Sigmoid colon (tissue), 7 donors: Measurements from ENCODE around the gene ACOT12. TPM values are rescaled to one million over a fixed set of nuclear protein-coding genes. Genes with fewer than 3 reads are reported as not detected.

Experiments
- DNase-seq: peaks from one replicate; pipeline ENCODE4 v3.0.0-alpha.2; 2019
- H3K27ac ChIP-seq, 4 donors: fragments of 200-600 bp; sonication (generic); one replicate each; pipeline ENCODE4 v1.5.1; 2016 to 2019; ENCODE audit warnings: mild to moderate bottlenecking in 1 of 4
- H3K27me3 ChIP-seq, 3 donors: fragments of 200-600 bp; sonication (generic); one replicate each; pipeline ENCODE4 v1.5.1; 2019; ENCODE audit warnings: mild to moderate bottlenecking in 1 of 3
- H3K36me3 ChIP-seq, 4 donors: fragments of 200-600 bp; sonication (generic); one replicate each; pipeline ENCODE4 v1.5.1; 2016 to 2019
- H3K4me1 ChIP-seq, 4 donors: fragments of 200-600 bp; sonication (generic); one replicate each; pipeline ENCODE4 v1.5.1; 2017 to 2019
- H3K4me3 ChIP-seq, 4 donors: fragments of 200-600 bp; sonication (generic); one replicate each; pipeline ENCODE4 v1.5.1; 2017 to 2019; ENCODE audit warnings: mild to moderate bottlenecking in 2 of 4, moderate library complexity in 1 of 4
- H3K9me3 ChIP-seq, 4 donors: fragments of 200-600 bp in 3 of 4; sonication (generic) in 3 of 4; one replicate each; pipeline versions ENCODE4 v1.5.1 to v1.6.1; 2013 to 2019
- EP300 ChIP-seq, 4 donors: sonication (generic); formaldehyde crosslinking; IDR thresholded peaks; one replicate each; pipeline ENCODE4 v1.6.1; 2017; ENCODE audit warnings: antibody characterized with exemption in 4 of 4
- POLR2A ChIP-seq, 2 donors: fragments of 450-650 bp; IDR thresholded peaks; one replicate each; pipeline ENCODE4 v1.6.1; 2016; ENCODE audit warnings: antibody characterized with exemption in 2 of 2, mild to moderate bottlenecking in 2 of 2, moderate library complexity in 2 of 2
- POLR2AphosphoS5 ChIP-seq, 4 donors: sonication (generic); formaldehyde crosslinking; IDR thresholded peaks; one replicate each; pipeline ENCODE4 v1.6.1; 2017; ENCODE audit warnings: antibody characterized with exemption in 4 of 4
- WGBS, 2 donors: extraction: QIAGEN DNeasy Blood & Tissue Kit; methylation state at CpG; one replicate each; pipeline ENCODE4 v1.1.7; 2013; 5-methylcytosine and 5-hydroxymethylcytosine counted together
- intact Hi-C: fragments of 100-400 bp; cut with DNase I; formaldehyde crosslinking; loops from one replicate; pipeline ENCODE4 v1.15.1; 2023
- polyA plus RNA-seq, 3 donors: library from polyadenylated mRNA; stranded (reverse); fragments of 200-250 nt; gene quantifications; one replicate each; pipeline ENCODE4 v1.2.3, GENCODE V29; 2013
- total RNA-seq, 4 donors: library from RNA; depleted of rRNA; stranded (reverse); fragments of >200 nt; gene quantifications; one replicate each; pipeline ENCODE4 v1.1.0, GENCODE V29; 2016
- TF ChIP-seq, protein P1 (sequence below), 4 experiments: fragments of 450-650 bp in 3 of 4; fragments of 200-600 bp in 1 of 4; IDR thresholded peaks; one replicate each; pipeline ENCODE4 v1.5.1; 2016 to 2019; ENCODE audit warnings: antibody characterized with exemption in 4 of 4, mild to moderate bottlenecking in 3 of 4, moderate library complexity in 2 of 4
- donor health status: healthy with polysubstance abuse.
- donor health status: Bipolar disorder and iron deficiency.
- donor health status: healthy.

ACOT12 gene
- total RNA-seq (under 1 TPM in 1 of 4 donors, not detected in 3; 0.41 TPM), polyA plus RNA-seq (under 1 TPM in 1 of 3 donors, not detected in 2; 0.09 TPM)

DNA sequence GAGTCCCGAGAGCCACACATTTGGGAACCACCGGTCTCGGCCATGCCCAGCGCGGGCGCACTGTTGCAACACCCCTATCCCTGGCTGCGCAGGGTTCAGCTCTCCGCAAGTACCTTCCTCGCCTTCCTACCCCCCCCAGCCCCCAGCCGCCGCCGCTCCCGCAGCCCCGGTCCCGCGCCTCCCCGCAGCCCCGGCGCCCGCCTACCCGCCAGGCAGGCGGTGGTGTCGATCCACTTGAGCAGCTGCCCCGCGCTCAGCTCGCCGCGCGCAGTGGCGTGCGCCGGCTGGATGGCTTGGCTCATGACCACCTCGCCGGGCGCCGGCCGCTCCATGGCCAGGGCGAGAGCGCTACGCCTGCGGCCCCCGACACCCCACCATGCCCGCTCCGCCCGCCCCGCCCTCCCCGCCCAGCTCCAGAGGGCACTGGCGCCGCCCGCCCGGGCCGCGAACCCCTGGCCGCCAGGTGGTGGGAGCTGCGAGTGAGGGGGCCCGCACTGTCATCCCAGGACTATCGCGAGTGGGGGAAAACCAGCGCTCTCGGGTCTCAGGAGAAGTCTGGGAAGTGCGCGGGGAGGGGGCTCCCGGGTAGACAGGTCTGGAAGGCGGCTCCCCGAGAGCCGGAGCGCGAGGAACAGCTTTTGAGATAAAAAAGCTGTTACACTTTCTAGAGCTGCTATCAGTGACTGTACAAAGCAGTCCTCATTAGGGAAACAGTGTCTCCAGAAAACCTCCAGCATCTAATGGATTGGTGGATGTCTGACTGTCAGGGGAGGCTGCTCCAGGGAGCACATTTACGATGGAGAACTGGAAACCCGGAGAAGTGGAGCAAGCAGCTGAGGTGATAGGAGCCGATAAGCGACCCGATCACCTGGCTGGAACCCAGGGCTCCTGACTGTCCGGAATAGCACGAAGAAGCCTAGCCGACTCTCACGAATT, at the start of gene ACOT12:
Gene ACOT12 (minus strand): TSS at position 352 of the 936 bp plus-strand sequence. CDS start 20 bp downstream, at position 332.
- TF ChIP-seq, protein P1, sequence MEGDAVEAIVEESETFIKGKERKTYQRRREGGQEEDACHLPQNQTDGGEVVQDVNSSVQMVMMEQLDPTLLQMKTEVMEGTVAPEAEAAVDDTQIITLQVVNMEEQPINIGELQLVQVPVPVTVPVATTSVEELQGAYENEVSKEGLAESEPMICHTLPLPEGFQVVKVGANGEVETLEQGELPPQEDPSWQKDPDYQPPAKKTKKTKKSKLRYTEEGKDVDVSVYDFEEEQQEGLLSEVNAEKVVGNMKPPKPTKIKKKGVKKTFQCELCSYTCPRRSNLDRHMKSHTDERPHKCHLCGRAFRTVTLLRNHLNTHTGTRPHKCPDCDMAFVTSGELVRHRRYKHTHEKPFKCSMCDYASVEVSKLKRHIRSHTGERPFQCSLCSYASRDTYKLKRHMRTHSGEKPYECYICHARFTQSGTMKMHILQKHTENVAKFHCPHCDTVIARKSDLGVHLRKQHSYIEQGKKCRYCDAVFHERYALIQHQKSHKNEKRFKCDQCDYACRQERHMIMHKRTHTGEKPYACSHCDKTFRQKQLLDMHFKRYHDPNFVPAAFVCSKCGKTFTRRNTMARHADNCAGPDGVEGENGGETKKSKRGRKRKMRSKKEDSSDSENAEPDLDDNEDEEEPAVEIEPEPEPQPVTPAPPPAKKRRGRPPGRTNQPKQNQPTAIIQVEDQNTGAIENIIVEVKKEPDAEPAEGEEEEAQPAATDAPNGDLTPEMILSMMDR (IDR thresholded peaks at IDR 0.05) = no peak
- TF ChIP-seq POLR2AphosphoS5 (IDR thresholded peaks at IDR 0.05) = no peak
- no peak for TF ChIP-seq EP300 (IDR thresholded peaks at IDR 0.05)
- Histone ChIP-seq H3K36me3 (no peaks in the 10 kb centered on the region), H3K27ac (no peak within 1 kb of the TSS), H3K4me1 (peaks cover 0 to 15% (median 11%) of the 10 kb centered on the region in 4 donors), H3K9me3 (peaks cover 0 to 5% (median 0%) of the 10 kb centered on the region in 4 donors), H3K27me3 (peaks cover 0 to 61% (median 38%) of the 10 kb centered on the region in 3 donors), H3K4me3 (peak within 1 kb of the TSS in 3 of 4 donors; percentile 44 to 49 (median 48))
- 4 to 6% methylated on average over 77 of the region's 77 CpGs for WGBS, 2 donors
- intact Hi-C loops = no loop called here
- DNase-seq = peak; percentile 61

DNA sequence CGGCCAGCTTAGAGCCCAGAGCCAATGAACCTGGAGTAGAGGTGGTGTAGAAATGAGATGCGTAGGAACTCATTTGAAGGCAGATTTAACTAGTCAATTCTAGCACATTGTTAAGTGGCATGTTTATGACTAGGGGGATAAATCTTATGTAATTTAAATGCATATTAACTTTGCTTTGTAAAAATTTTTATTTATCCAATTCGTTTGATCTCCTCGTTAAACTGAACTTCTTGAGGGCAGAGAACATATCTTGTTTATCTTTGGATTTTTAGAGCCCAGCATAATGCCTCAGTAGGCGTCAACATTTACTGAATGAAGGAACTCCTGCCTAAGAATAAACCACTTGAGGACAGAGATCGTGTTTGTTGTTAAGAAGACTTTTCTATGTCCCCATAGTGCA, 41.1 kb upstream of the ACOT12 start:
- TF ChIP-seq EP300 (IDR thresholded peaks at IDR 0.05) = no peak
- TF ChIP-seq POLR2AphosphoS5 (IDR thresholded peaks at IDR 0.05) = no peak
- TF ChIP-seq POLR2A (IDR thresholded peaks at IDR 0.05) = no peak
- TF ChIP-seq, protein P1 (IDR thresholded peaks at IDR 0.05) = no peak

DNA sequence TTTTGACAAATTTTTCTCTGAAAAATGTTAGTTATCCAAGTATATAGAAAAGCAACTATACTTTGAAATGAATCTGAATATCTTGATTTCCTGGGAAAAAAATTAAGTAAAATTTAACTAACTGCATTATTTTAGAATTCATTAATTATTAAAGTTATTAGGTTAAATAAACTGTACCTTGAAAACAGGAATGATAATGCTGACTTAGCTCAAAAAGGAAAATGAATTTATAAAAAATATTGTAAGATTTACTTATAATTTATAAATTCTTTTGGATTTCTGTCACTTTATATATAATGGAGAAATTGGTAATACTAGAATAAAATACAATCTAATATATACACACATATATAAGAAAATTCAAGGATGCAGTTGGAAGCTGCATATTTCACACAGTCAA, 36.1 kb upstream of the ACOT12 start:
- no peak for DNase-seq
- Histone ChIP-seq H3K4me1 (peaks cover 0 to 18% (median 16%) of the 10 kb centered on the region in 4 donors), H3K9me3 (no peaks in the 10 kb centered on the region), H3K36me3 (no peaks in the 10 kb centered on the region), H3K27ac (no peak overlapping the region), H3K4me3 (no peak overlapping the region), H3K27me3 (no peaks in the 10 kb centered on the region)
- intact Hi-C loops = loop anchor here (5.0 kb wide), 3 partner anchors 77 to 422 kb away; partner anchors contain the start of gene SSBP2
- TF ChIP-seq POLR2A (IDR thresholded peaks at IDR 0.05) (no peak), POLR2AphosphoS5 (IDR thresholded peaks at IDR 0.05) (no peak), EP300 (IDR thresholded peaks at IDR 0.05) (no peak)
- TF ChIP-seq, protein P1 (IDR thresholded peaks at IDR 0.05) = no peak

More for the DNA sequence above, 41.1 kb upstream of the ACOT12 start:
- Histone ChIP-seq H3K36me3 (peaks cover 0 to 1% (median 0%) of the 10 kb centered on the region in 4 donors), H3K9me3 (no peaks in the 10 kb centered on the region), H3K27ac (no peak overlapping the region), H3K4me3 (no peak overlapping the region), H3K27me3 (no peaks in the 10 kb centered on the region), H3K4me1 (no peaks in the 10 kb centered on the region)
- WGBS, 2 donors = 43 to 72% methylated on average over 6 of the region's 6 CpGs
- intact Hi-C loops = no loop called here
- no peak for DNase-seq

DNA sequence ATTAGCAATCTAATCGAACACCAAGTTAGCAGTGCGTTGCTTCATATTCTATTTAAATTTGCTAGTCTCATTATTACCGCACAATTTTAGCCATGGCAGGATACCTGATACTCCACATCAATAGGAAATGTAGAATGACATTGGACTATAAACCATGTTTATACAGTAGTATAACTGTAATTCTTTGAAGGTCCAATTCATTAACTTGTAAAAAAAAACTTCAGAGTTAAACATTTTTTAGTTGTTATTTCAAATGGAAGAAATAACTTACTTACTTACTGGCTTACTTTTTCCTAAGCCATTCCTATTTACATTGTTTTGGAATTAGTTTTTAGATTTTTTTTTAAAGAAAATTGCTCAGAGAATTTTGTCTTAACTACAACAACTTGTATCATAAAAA, 35.4 kb upstream of the ACOT12 start:
- Histone ChIP-seq H3K9me3 (no peaks in the 10 kb centered on the region), H3K36me3 (no peaks in the 10 kb centered on the region), H3K4me1 (peaks cover 0 to 18% (median 16%) of the 10 kb centered on the region in 4 donors), H3K27ac (no peak overlapping the region), H3K4me3 (no peak overlapping the region), H3K27me3 (no peaks in the 10 kb centered on the region)
- no peak for DNase-seq
- TF ChIP-seq EP300 (IDR thresholded peaks at IDR 0.05) (no peak), POLR2AphosphoS5 (IDR thresholded peaks at IDR 0.05) (no peak), POLR2A (IDR thresholded peaks at IDR 0.05) (no peak)
- TF ChIP-seq, protein P1 (IDR thresholded peaks at IDR 0.05) = no peak
- 55 to 81% methylated on average over 3 of the region's 3 CpGs for WGBS, 2 donors
- intact Hi-C loops = loop anchor here (5.0 kb wide), 3 partner anchors 78 to 423 kb away; partner anchors contain the start of gene SSBP2
